NAMALWA (cell line): Measurements from ENCODE around the gene TMEM164.

Experiments used
- DNase-seq: peaks from one replicate; pipeline ENCODE4 v3.0.0-alpha.2; 2015; ENCODE audit warnings: low spot score

TMEM164 gene

DNA sequence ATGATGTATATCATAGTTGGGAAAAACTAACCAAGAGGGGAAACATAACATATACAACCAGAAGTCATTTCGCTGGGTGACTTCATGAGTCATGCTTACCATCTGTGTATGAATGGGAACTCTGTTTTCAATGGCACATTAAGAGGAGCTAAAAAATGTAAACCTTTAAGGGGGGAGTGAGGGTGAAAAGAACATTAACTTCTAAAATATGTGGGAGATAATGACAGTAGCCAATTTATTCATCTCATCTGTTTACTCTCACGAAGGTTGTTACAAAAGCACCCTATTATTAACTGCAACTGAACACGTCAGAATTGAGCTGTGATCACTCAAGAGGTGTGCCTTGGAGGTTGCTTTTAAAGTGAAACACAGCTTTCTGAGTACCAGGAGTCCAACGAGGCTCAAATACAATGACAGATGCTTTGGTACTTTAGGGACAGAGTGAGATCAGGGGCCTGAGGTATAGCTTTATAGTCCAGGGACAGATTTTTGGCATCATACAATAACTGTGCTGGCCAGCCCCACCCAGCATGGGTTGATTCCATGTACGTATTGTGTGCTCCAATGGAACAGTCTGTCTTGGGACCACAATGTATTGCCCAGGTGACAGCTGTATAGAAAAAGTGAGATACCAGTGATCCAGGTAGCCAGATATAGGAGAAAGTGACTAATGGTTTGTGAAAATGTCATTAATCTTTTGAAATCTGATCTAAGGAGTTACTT lies 207.7 kb downstream of the TMEM164 start:
- DNase-seq, result no peak

DNA sequence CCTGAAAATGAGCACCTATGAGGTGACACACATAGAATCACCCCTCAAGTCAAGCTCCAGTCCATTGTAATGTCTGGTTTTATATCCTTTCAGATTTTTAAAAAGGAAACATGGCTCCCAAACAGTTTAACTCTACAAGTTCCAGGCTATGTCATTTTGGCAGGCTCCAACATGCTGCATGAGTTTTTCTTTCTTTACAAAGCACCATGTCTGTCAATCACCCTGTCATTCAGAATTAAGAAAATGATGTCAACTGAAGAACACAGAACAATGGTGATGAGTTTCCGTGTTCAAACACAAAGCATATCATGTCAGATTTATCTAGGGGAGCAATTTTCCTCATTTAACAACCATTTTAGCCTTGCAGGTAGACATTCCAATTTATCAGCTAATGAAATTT lies 208.4 kb downstream of the TMEM164 start:
- DNase-seq, result no peak

DNA sequence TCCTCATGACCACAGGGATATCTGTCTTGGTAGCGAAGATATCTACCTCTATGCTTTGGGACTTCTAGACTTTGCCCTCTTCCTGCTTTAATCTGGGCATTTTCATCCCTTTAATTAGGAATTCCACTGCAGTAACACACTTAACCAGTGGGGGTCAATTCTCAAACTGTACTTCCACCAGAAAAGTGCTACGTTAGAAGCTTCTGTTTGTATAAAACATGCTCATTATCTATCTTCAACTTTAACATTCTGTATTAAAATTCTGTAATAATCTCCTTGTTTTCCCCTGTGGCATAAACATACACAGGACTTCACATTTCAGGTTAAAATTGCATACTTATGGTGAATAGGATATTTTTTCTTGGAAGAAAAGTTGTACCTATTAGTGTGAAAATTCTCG lies 209.4 kb downstream of the TMEM164 start:
- no peak for DNase-seq

DNA sequence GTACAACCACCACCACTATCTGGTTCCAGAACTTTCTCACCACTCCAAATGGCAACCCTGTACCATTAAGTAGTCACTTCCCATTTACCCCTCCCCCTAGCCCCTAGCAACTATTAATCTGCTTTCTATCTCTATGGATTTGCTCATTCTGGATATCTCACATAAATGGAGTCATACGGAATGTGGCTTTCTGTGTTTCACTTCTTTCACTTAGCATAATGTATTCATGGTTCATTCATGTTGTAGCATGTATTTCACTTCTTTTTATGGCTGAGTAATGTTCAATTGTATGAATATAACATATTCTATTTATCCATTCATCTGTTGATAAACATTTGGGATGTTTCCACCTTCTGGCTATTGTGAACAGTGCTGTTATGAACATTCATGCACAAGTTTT lies 210.3 kb downstream of the TMEM164 start:
- DNase-seq, result no peak

DNA sequence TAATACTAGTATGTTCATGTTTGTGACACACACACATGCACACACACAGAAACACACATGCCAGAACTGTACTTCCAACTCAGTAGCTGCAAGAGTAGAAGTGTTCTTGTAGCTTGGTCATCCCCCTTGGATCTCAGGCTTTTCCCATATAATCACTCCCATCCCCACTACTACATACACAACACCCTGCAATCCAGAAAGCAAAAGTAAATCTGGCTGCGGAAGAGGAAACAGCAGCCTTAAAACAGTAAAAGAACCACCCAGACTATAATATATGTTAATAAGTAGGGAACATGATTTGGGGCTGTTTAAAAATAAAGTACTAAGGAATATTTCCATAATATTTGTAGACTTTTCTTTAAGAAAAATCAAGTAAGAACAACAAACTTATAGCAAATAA lies 211.8 kb downstream of the TMEM164 start:
- DNase-seq, result no peak

DNA sequence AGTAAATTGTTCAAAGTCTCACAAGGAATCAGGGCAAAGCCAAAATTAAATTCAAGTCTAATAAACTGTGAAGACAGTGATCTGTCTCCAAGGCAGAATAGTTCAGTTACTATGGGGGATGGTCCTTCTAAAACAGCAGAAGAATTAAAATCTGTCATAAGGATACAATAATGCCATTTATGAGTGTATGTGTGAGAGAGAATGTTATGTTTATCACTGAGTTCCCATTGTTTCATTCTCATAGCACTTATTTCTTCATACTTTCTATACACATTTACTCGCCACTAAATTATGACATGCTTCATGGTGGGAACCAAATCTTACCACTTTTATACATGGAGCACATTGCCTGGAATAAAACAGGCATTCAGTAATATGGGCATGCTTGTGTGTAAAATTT lies 212.5 kb downstream of the TMEM164 start:
- DNase-seq, result no peak

DNA sequence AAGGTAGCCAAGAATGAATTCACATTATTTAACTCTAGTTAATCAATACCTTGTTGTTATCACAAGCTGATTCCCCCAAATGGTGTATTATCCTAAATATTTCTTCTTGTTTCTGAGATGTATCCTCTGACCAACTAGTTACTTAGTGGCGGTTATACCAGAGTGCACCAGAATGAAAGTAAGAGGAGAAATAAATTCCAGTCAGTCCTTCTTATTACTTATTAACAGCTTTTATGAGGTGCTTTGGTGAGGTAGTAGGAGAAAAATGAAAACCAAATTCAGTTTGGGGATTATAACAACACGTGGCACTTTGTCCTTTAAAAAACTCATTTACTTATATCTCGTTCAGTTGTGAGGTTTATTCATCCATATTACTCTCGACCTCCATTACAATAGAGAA lies 213.1 kb downstream of the TMEM164 start:
- DNase-seq, result no peak

DNA sequence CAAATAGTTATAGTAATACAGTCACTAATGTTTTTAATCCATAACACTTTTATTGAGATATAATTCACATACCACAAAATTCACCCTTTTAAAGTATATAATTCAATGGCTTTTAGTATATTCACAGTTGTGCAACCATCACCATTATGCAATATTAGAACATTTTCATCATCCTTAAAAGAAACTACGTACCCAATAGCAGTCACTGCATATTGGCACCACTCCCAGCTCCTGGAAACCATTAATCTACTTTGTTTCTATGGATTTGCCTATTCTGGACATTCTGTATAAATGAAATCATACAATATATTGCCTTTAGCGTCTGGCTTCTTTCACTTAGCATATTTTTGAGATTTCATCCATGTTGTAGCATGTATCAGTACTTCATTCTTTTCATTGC lies 215.7 kb downstream of the TMEM164 start:
- DNase-seq, result no peak

DNA sequence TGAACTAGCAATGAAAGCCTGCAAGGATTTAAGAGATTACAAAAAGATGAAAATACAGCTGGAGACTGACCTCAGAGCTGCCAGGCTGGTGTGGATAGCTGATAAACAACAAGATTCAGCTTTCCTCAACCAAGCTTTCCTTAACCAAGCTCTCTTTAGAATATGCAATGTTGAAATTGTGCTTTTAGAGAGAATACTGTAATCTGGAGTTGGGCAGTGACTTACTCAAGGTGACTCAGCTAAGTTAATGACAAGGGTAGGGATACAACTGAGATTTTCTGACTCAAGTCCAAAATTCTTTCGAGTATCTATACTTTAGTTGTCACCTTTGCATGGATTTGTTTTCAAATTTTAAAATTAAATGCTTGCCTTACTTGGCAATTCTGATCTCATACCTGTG lies 217.0 kb downstream of the TMEM164 start:
- DNase-seq, result no peak

DNA sequence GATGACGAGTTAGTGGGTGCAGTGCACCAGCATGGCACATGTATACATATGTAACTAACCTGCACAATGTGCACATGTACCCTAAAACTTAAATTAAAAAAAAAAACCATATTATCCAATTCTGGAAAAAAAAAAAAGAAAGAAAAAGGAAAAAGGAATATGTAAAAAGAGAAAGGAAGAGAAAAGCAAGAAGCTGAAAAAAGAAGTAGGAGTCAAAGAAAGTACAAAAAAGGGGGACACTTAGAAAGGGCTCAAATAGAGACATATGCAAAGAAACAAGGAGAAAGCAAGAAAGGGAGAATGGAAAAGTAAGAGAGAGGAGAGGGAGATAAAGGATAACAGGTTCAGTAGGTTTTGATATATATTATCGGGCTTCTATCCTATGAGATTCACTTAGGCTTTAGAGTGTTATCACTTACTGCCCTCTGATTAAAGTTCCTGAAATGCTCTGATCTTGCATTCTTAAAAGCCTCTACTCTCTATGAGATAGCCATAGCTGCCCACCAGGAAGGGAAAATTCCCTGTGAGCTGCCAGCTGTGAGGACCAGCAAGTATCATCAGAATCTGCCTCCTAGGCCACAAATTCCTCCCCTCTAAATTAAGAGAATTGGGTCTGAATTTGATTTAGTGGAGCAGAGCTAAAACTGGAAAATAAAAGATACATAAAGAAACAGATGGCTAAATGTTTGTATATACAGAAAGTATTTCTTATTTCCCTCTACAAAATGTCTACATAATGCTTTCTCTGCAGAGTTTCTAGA lies 219.8 kb downstream of the TMEM164 start:
- no peak for DNase-seq

DNA sequence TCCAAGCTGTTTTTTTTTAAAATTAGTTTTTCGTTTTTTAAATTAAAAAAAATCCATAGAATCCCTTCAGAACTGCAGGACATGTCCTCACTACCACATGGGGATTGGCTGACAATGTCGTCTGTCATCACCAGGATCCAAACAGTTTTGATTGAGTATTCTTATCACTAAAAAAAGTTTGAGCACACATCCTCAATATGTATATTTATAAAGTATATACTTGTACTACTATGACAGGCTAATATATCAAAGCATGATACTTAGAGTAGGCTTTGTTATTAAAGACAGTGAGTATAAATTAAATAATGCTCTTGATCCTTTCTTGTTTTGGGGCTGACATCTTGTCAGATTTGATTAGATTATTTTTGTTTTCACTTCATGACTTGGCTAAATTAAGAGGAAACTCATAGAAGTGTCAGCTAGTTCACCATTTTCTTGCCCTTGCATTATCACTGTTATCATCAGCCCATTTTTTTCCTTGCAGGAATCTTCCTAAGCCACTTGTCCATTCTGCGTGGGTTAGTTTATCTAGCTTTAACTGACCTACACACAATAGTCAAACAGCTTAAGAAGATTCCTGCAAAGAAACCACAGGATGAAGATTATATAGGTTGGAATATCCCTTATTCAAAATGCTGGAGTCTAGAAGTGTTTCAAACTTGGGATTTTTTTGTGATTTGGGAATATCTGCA lies 222.2 kb downstream of the TMEM164 start:
- DNase-seq, result no peak

DNA sequence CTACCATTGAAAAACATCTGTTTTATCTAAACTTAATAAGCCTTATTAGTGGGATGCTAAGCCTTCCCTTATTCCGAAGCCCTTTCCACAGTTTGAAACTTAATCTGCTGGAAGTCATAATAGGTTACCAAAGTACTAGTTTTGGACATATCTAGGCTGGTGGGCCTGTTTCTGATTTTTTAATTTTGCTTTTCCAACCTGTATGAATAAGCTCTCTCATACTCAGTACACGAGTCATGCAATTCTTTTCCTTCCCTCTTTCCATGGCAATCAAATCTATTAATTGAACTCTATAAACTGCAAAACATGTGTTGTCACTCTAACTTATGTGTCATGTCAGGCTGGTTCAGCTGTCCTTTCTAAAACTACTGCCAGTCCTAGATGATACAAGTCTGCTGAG lies 224.0 kb downstream of the TMEM164 start:
- no peak for DNase-seq
